Right lobe of liver (tissue), 6 donors: Measurements from ENCODE around the gene AATK. TPM values are rescaled to one million over a fixed set of nuclear protein-coding genes. Genes with fewer than 3 reads are reported as not detected.

Experiments used
- ATAC-seq, 4 donors: fragments of 200-7000 bp; cut with Tn5 transposase; one replicate each; pipeline ENCODE4 v1.9.1; 2020; ENCODE audit warnings: mild to moderate bottlenecking in 4 of 4, moderate library complexity in 4 of 4
- DNase-seq, 3 donors: peaks; one replicate each; pipeline ENCODE4 v3.0.0-alpha.2; 2020
- H3K27ac ChIP-seq, 3 donors: fragments of 200-600 bp; one replicate each; pipeline ENCODE4 v1.8.0; 2022
- H3K27me3 ChIP-seq, 2 donors: fragments of 200-600 bp; one replicate each; pipeline ENCODE4 v1.8.0; 2022
- H3K36me3 ChIP-seq, 4 donors: fragments of 200-600 bp; sonication (generic) in 1 of 4; one replicate each; pipeline versions ENCODE4 v1.5.1 to v1.8.0; 2017 to 2022; ENCODE audit warnings: control low read depth in 1 of 4
- H3K4me1 ChIP-seq, 4 donors: fragments of 200-600 bp; sonication (generic) in 1 of 4; one replicate each; pipeline versions ENCODE4 v1.5.1 to v1.8.0; 2017 to 2022; ENCODE audit warnings: control low read depth in 1 of 4
- H3K4me3 ChIP-seq, 3 donors: fragments of 200-600 bp; one replicate each; pipeline ENCODE4 v1.8.0; 2022
- H3K9me3 ChIP-seq, 4 donors: fragments of 200-600 bp; sonication (generic) in 1 of 4; one replicate each; pipeline versions ENCODE4 v1.5.1 to v1.8.0; 2017 to 2022; ENCODE audit warnings: control low read depth in 1 of 4
- POLR2A ChIP-seq: fragments of 450-650 bp; IDR thresholded peaks from one replicate; pipeline ENCODE4 v1.6.1; 2017; ENCODE audit warnings: antibody characterized with exemption, mild to moderate bottlenecking
- WGBS: methylation state at CpG from one replicate; pipeline ENCODE4 v1.1.6; 2018; ENCODE audit warnings: low coverage, low lambda C conversion rate; ENCODE audit not compliant: insufficient coverage; ENCODE audit errors: missing lambda C conversion rate; 5-methylcytosine and 5-hydroxymethylcytosine counted together
- intact Hi-C, 2 donors: fragments of 100-400 bp; cut with DNase I; formaldehyde crosslinking; loops; one replicate each; pipeline versions ENCODE4 v1.11.2 to v1.14.1; 2022
- total RNA-seq, 6 experiments: library from RNA; depleted of rRNA in 2 of 6; stranded (reverse); fragments of >200 nt in 2 of 6; fragmentation: NEBNext Ultra II Directional in 3 of 6; extraction: Animal tissue kit (Norgen Biotek cat#: 25700) in 3 of 6; gene quantifications; one replicate each; pipeline versions ENCODE4 v1.1.0 to v1.2.4, GENCODE V29; 2016 to 2023
- TF ChIP-seq, protein P1 (sequence below), 4 donors: fragments of 200-600 bp in 3 of 4; fragments of 450-650 bp in 1 of 4; IDR thresholded peaks; one replicate each; pipeline versions ENCODE4 v1.5.1 to v1.8.0; 2016 to 2022; ENCODE audit warnings: antibody characterized with exemption in 4 of 4, mild to moderate bottlenecking in 2 of 4
- donor health status: DM: no; HTN: yes; CAD: no.
- donor health status: DM: no; HTN: no; CAD: no.
- donor health status: DM: no; HTN: no; CAD: no.
- donor health status: DM: no; HTN: yes; CAD: no.
- donor health status: DM: no; HTN: yes; CAD: no.

AATK gene
- total RNA-seq, 6 experiments from 2014 or later, result 0.31 to 1.2 (median 0.86) TPM

GRCh38 chr17:81210466-81210865, 44.4 kb upstream of the AATK start:
- 68% methylated on average over 10 of the region's 10 CpGs for WGBS
- DNase-seq, result no peak
- no peaks in the 10 kb centered on the region for H3K4me1 ChIP-seq
- TF ChIP-seq, protein P1, sequence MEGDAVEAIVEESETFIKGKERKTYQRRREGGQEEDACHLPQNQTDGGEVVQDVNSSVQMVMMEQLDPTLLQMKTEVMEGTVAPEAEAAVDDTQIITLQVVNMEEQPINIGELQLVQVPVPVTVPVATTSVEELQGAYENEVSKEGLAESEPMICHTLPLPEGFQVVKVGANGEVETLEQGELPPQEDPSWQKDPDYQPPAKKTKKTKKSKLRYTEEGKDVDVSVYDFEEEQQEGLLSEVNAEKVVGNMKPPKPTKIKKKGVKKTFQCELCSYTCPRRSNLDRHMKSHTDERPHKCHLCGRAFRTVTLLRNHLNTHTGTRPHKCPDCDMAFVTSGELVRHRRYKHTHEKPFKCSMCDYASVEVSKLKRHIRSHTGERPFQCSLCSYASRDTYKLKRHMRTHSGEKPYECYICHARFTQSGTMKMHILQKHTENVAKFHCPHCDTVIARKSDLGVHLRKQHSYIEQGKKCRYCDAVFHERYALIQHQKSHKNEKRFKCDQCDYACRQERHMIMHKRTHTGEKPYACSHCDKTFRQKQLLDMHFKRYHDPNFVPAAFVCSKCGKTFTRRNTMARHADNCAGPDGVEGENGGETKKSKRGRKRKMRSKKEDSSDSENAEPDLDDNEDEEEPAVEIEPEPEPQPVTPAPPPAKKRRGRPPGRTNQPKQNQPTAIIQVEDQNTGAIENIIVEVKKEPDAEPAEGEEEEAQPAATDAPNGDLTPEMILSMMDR (IDR thresholded peaks at IDR 0.05), result no peak
- TF ChIP-seq POLR2A, result no peak
- no peaks in the 10 kb centered on the region for H3K36me3 ChIP-seq
- no peak for ATAC-seq
- H3K27ac ChIP-seq, result no peak overlapping the region
- H3K27me3 ChIP-seq, result no peaks in the 10 kb centered on the region
- H3K4me3 ChIP-seq, result no peak overlapping the region
- H3K9me3 ChIP-seq, result no peaks in the 10 kb centered on the region
- intact Hi-C loops, result no loop called here

DNA sequence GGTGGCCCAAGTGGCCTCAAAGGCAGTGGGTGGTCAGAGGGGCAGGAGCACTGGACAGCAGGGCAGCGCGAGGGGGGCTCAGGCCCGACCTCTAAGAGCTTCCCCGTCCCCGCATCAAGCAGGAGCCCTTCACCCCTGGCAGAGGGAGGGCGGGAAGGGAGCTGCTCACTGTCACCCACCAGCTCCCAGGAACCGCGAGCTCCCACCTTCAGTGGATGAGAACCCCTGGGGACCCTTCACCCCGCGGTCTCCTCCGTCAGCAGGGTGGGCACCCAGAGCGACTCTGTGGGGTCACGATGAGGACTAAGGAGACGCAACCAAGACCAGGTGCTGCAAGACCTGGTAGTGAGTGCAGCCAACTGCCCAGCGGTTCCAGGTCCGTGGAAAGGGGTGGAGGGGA, 43.1 kb upstream of the AATK start:
- intact Hi-C loops, result no loop called here
- no peak for DNase-seq

DNA sequence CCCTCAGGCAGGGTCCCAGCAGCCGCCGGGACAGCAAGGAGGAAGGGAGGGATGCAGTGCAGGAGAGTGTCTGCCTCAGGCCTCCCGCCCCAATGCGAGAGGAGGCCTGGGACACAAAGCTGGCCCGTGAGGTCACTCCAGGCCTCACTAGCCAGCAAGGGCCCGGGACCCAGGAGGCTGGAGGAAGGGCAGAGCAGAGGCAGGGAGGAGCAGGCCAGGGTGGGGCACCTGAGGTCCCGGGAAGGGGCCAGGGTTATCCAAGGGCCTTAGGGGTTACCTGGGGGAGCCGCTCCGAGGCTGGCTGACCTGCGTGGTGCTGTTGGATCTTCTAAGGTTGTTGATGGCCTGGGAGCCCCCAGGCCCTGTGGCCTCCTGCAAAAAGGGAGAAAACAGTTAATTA, 42.6 kb upstream of the AATK start:
- Histone ChIP-seq H3K27ac (no peak overlapping the region), H3K9me3 (no peaks in the 10 kb centered on the region), H3K36me3 (no peaks in the 10 kb centered on the region), H3K4me1 (no peaks in the 10 kb centered on the region), H3K27me3 (no peaks in the 10 kb centered on the region), H3K4me3 (no peak overlapping the region)
- DNase-seq (no peak), ATAC-seq (no peak)
- 90% methylated on average over 4 of the region's 10 CpGs for WGBS
- TF ChIP-seq, protein P1 (IDR thresholded peaks at IDR 0.05), result no peak
- no peak for TF ChIP-seq POLR2A
- intact Hi-C loops, result no loop called here

More for the DNA sequence above, 43.1 kb upstream of the AATK start:
- H3K9me3 ChIP-seq, result no peaks in the 10 kb centered on the region
- H3K27ac ChIP-seq, result no peak overlapping the region
- ATAC-seq, result no peak
- TF ChIP-seq, protein P1 (IDR thresholded peaks at IDR 0.05), result no peak
- TF ChIP-seq POLR2A, result no peak
- H3K36me3 ChIP-seq, result no peaks in the 10 kb centered on the region
- no peaks in the 10 kb centered on the region for H3K4me1 ChIP-seq
- no peaks in the 10 kb centered on the region for H3K27me3 ChIP-seq
- H3K4me3 ChIP-seq, result no peak overlapping the region
- WGBS, result 80% methylated on average over 1 of the region's 16 CpGs

GRCh38 chr17:81207610-81208581, 41.9 kb upstream of the AATK start:
- Histone ChIP-seq H3K27ac (no peak overlapping the region), H3K36me3 (no peaks in the 10 kb centered on the region), H3K27me3 (no peaks in the 10 kb centered on the region), H3K9me3 (no peaks in the 10 kb centered on the region), H3K4me3 (no peak overlapping the region), H3K4me1 (no peaks in the 10 kb centered on the region)
- no CpG with 5 or more reads among the region's 21 CpGs for WGBS
- TF ChIP-seq, protein P1 (IDR thresholded peaks at IDR 0.05), result no peak
- TF ChIP-seq POLR2A, result no peak
- ATAC-seq, result no peak
- no peak for DNase-seq
- intact Hi-C loops, result no loop called here
